H54 (cell line): ENCODE results near the gene GRN.
"Not testable (repeated sequence)": the region's sequence is repeated elsewhere in the genome, so short reads cannot be mapped to it uniquely, and the experiment has no call there.

Source experiments
- DNase-seq: peaks from one replicate; pipeline ENCODE4 v3.0.0; 2011; ENCODE audit warnings: low spot score, mixed read lengths; ENCODE audit not compliant: insufficient read length
- FAIRE-seq: peaks from 3 replicates; lab custom pipeline; 2011; peaks lifted over from hg19 to GRCh38; lab: Jason Lieb, UNC
- POLR2A ChIP-seq: IDR thresholded peaks from 2 replicates; pipeline ENCODE4 v1.6.1; 2011; ENCODE audit warnings: low read depth, mild to moderate bottlenecking, low read length

Gene GRN

GRCh38 chr17:44346064-44346844, 1.2 kb downstream of the GRN start:
- no peak for TF ChIP-seq POLR2A
- FAIRE-seq (no peak), DNase-seq (no peak)

GRCh38 chr17:44347206-44348055, 2.3 kb downstream of the GRN start:
- DNase-seq, FAIRE-seq: not testable (repeated sequence)

- TF ChIP-seq POLR2A: no peak
- FAIRE-seq (no peak), DNase-seq (peak; percentile 65)
These were observed 3.3 kb downstream of the GRN start for GRCh38 chr17:44348234-44348987.

GRCh38 chr17:44348988-44349364, 3.9 kb downstream of the GRN start:
- FAIRE-seq: no peak
- no peak for TF ChIP-seq POLR2A
- no peak for DNase-seq

- no peak for TF ChIP-seq POLR2A
- no peak for DNase-seq
- FAIRE-seq: no peak
These were observed 4.5 kb downstream of the GRN start for GRCh38 chr17:44349553-44350070.

- FAIRE-seq (no peak), DNase-seq (peak; percentile 84)
- no peak for TF ChIP-seq POLR2A
These were observed 5.7 kb downstream of the GRN start for GRCh38 chr17:44350733-44351226.

- TF ChIP-seq POLR2A: no peak
- FAIRE-seq (no peak), DNase-seq (no peak)
These were observed 6.4 kb downstream of the GRN start for GRCh38 chr17:44351464-44351863.

GRCh38 chr17:44351961-44352827, 7.1 kb downstream of the GRN start:
- no peak for TF ChIP-seq POLR2A
- DNase-seq (no peak), FAIRE-seq (no peak)

- FAIRE-seq (no peak), DNase-seq (no peak)
- no peak for TF ChIP-seq POLR2A
These were observed 7.9 kb downstream of the GRN start for GRCh38 chr17:44352828-44353671.

- no peak for DNase-seq
- no peak for TF ChIP-seq POLR2A
- FAIRE-seq: no peak
These were observed 8.7 kb downstream of the GRN start for GRCh38 chr17:44353672-44354331.
